ENCODE measurements around the gene DCANP1.

DCANP1 gene

GRCh38 chr5:135454946-135455345 lies 7.8 kb upstream of the DCANP1 start:
- H3K9me3 ChIP-seq (ENCODE audit: insufficient read depth, low read depth, low read length): no peaks in the 10 kb centered on the region
- no peaks in the 10 kb centered on the region for H3K4me1 ChIP-seq (ENCODE audit: insufficient read depth, low read length)
- H3K27me3 ChIP-seq (ENCODE audit: insufficient read depth, low read length): peaks cover 70% of the 10 kb centered on the region
- WGBS: 93% methylated on average over 3 of the region's 3 CpGs
- H3K27ac ChIP-seq (ENCODE audit: low read depth, low read length): no peak overlapping the region
- no peak overlapping the region for H3K9ac ChIP-seq (ENCODE audit: low read depth, low read length)
- H3K36me3 ChIP-seq (ENCODE audit: insufficient read depth, low read length): no peaks in the 10 kb centered on the region
- no peak overlapping the region for H3K4me3 ChIP-seq (ENCODE audit: low read length)

- 91% methylated on average over 4 of the region's 4 CpGs for WGBS
- H3K27me3 ChIP-seq (ENCODE audit: insufficient read depth, low read length): peaks cover 65% of the 10 kb centered on the region
Measured at GRCh38 chr5:135453613-135454012, 6.5 kb upstream of the DCANP1 start.

GRCh38 chr5:135452321-135453030 lies 5.3 kb upstream of the DCANP1 start, which contains the start of gene TIFAB:
TIFAB (minus strand) TSS chr5:135452351; CDS start chr5:135449939, 2,412 bp downstream.
- 92% methylated on average over 10 of the region's 10 CpGs for whole genome bisulfite sequencing
- H3K4me3 ChIP-seq (ENCODE audit: low read length): no peak within 1 kb of the TSS
- H3K27me3 ChIP-seq (ENCODE audit: insufficient read depth, low read length): peaks cover 57% of the 10 kb centered on the region
- no peak within 1 kb of the TSS for H3K9ac ChIP-seq (ENCODE audit: low read depth, low read length)
- H3K9me3 ChIP-seq (ENCODE audit: insufficient read depth, low read depth, low read length): no peaks in the 10 kb centered on the region
- H3K27ac ChIP-seq (ENCODE audit: low read depth, low read length): no peak within 1 kb of the TSS
- H3K4me1 ChIP-seq (ENCODE audit: insufficient read depth, low read length): peaks cover 11% of the 10 kb centered on the region; the same call in 1 of the 2 replicates
- H3K36me3 ChIP-seq (ENCODE audit: insufficient read depth, low read length): no peaks in the 10 kb centered on the region

More at GRCh38 chr5:135453613-135454012, 6.5 kb upstream of the DCANP1 start:
- Histone ChIP-seq H3K9me3 (ENCODE audit: insufficient read depth, low read depth, low read length) (no peaks in the 10 kb centered on the region), H3K4me3 (ENCODE audit: low read length) (no peak overlapping the region), H3K4me1 (ENCODE audit: insufficient read depth, low read length) (0 out of 2 replicates have a peak, but pooled peaks cover 2% of the 10 kb centered on the region), H3K27ac (ENCODE audit: low read depth, low read length) (no peak overlapping the region), H3K36me3 (ENCODE audit: insufficient read depth, low read length) (no peaks in the 10 kb centered on the region), H3K9ac (ENCODE audit: low read depth, low read length) (no peak overlapping the region)

GRCh38 chr5:135451581-135452320 lies 4.6 kb upstream of the DCANP1 start:
- Histone ChIP-seq H3K27ac (ENCODE audit: low read depth, low read length) (no peak overlapping the region), H3K27me3 (ENCODE audit: insufficient read depth, low read length) (peaks cover 51% of the 10 kb centered on the region), H3K9me3 (ENCODE audit: insufficient read depth, low read depth, low read length) (no peaks in the 10 kb centered on the region), H3K36me3 (ENCODE audit: insufficient read depth, low read length) (no peaks in the 10 kb centered on the region), H3K4me1 (ENCODE audit: insufficient read depth, low read length) (peaks cover 11% of the 10 kb centered on the region; the same call in 1 of the 2 replicates), H3K4me3 (ENCODE audit: low read length) (no peak overlapping the region), H3K9ac (ENCODE audit: low read depth, low read length) (no peak overlapping the region)
- WGBS: 91% methylated on average over 17 of the region's 17 CpGs

GRCh38 chr5:135450952-135451351 lies 3.8 kb upstream of the DCANP1 start:
- H3K36me3 ChIP-seq (ENCODE audit: insufficient read depth, low read length): no peaks in the 10 kb centered on the region
- H3K27me3 ChIP-seq (ENCODE audit: insufficient read depth, low read length): peaks cover 45% of the 10 kb centered on the region
- H3K9ac ChIP-seq (ENCODE audit: low read depth, low read length): no peak overlapping the region
- H3K9me3 ChIP-seq (ENCODE audit: insufficient read depth, low read depth, low read length): no peaks in the 10 kb centered on the region
- no peak overlapping the region for H3K4me3 ChIP-seq (ENCODE audit: low read length)
- 95% methylated on average over 2 of the region's 2 CpGs for WGBS
- no peak overlapping the region for H3K27ac ChIP-seq (ENCODE audit: low read depth, low read length)
- peaks cover 11% of the 10 kb centered on the region; the same call in 1 of the 2 replicates for H3K4me1 ChIP-seq (ENCODE audit: insufficient read depth, low read length)

GRCh38 chr5:135450336-135450735 lies 3.2 kb upstream of the DCANP1 start:
- H3K36me3 ChIP-seq (ENCODE audit: insufficient read depth, low read length): no peaks in the 10 kb centered on the region
- H3K4me3 ChIP-seq (ENCODE audit: low read length): no peak overlapping the region
- no peak overlapping the region for H3K9ac ChIP-seq (ENCODE audit: low read depth, low read length)
- H3K9me3 ChIP-seq (ENCODE audit: insufficient read depth, low read depth, low read length): no peaks in the 10 kb centered on the region
- H3K4me1 ChIP-seq (ENCODE audit: insufficient read depth, low read length): peaks cover 11% of the 10 kb centered on the region; the same call in 1 of the 2 replicates
- 95% methylated on average over 3 of the region's 3 CpGs for WGBS
- H3K27ac ChIP-seq (ENCODE audit: low read depth, low read length): no peak overlapping the region
- H3K27me3 ChIP-seq (ENCODE audit: insufficient read depth, low read length): peaks cover 43% of the 10 kb centered on the region

- WGBS: 96% methylated on average over 12 of the region's 12 CpGs
- peaks cover 11% of the 10 kb centered on the region; the same call in 1 of the 2 replicates for H3K4me1 ChIP-seq (ENCODE audit: insufficient read depth, low read length)
- no peak overlapping the region for H3K27ac ChIP-seq (ENCODE audit: low read depth, low read length)
- no peak overlapping the region for H3K4me3 ChIP-seq (ENCODE audit: low read length)
- no peaks in the 10 kb centered on the region for H3K9me3 ChIP-seq (ENCODE audit: insufficient read depth, low read depth, low read length)
- no peaks in the 10 kb centered on the region for H3K36me3 ChIP-seq (ENCODE audit: insufficient read depth, low read length)
- peaks cover 37% of the 10 kb centered on the region for H3K27me3 ChIP-seq (ENCODE audit: insufficient read depth, low read length)
- H3K9ac ChIP-seq (ENCODE audit: low read depth, low read length): no peak overlapping the region
Measured at GRCh38 chr5:135449644-135450043, 2.5 kb upstream of the DCANP1 start.

- H3K4me1 ChIP-seq (ENCODE audit: insufficient read depth, low read length): peaks cover 11% of the 10 kb centered on the region; the same call in 1 of the 2 replicates
Measured at GRCh38 chr5:135448791-135449507, 1.8 kb upstream of the DCANP1 start.

GRCh38 chr5:135448071-135448739 lies 1.1 kb upstream of the DCANP1 start:
- no peak overlapping the region for H3K4me3 ChIP-seq (ENCODE audit: low read length)
- H3K36me3 ChIP-seq (ENCODE audit: insufficient read depth, low read length): no peaks in the 10 kb centered on the region
- no peak overlapping the region for H3K9ac ChIP-seq (ENCODE audit: low read depth, low read length)
- 46% methylated on average over 8 of the region's 9 CpGs for WGBS
- H3K9me3 ChIP-seq (ENCODE audit: insufficient read depth, low read depth, low read length): no peaks in the 10 kb centered on the region
- H3K27ac ChIP-seq (ENCODE audit: low read depth, low read length): no peak overlapping the region
- peaks cover 29% of the 10 kb centered on the region for H3K27me3 ChIP-seq (ENCODE audit: insufficient read depth, low read length)
- peaks cover 11% of the 10 kb centered on the region; the same call in 1 of the 2 replicates for H3K4me1 ChIP-seq (ENCODE audit: insufficient read depth, low read length)

More at GRCh38 chr5:135448791-135449507, 1.8 kb upstream of the DCANP1 start:
- 93% methylated on average over 9 of the region's 9 CpGs for WGBS
- Histone ChIP-seq H3K27me3 (ENCODE audit: insufficient read depth, low read length) (peaks cover 35% of the 10 kb centered on the region), H3K36me3 (ENCODE audit: insufficient read depth, low read length) (no peaks in the 10 kb centered on the region), H3K4me3 (ENCODE audit: low read length) (no peak overlapping the region), H3K9ac (ENCODE audit: low read depth, low read length) (no peak overlapping the region), H3K27ac (ENCODE audit: low read depth, low read length) (no peak overlapping the region), H3K9me3 (ENCODE audit: insufficient read depth, low read depth, low read length) (no peaks in the 10 kb centered on the region)

GRCh38 chr5:135446615-135447014 lies 533 bp downstream of the DCANP1 start:
- no peak overlapping the region for H3K4me3 ChIP-seq (ENCODE audit: low read length)
- H3K9me3 ChIP-seq (ENCODE audit: insufficient read depth, low read depth, low read length): no peaks in the 10 kb centered on the region
- no peak overlapping the region for H3K9ac ChIP-seq (ENCODE audit: low read depth, low read length)
- H3K27ac ChIP-seq (ENCODE audit: low read depth, low read length): no peak overlapping the region
- H3K27me3 ChIP-seq (ENCODE audit: insufficient read depth, low read length): peaks cover 18% of the 10 kb centered on the region
- H3K36me3 ChIP-seq (ENCODE audit: insufficient read depth, low read length): no peaks in the 10 kb centered on the region
- WGBS: 93% methylated on average over 7 of the region's 7 CpGs
- H3K4me1 ChIP-seq (ENCODE audit: insufficient read depth, low read length): peaks cover 11% of the 10 kb centered on the region; the same call in 1 of the 2 replicates
